ENCODE measurements around the gene CHST12.

GRCh38 chr7:2416063-2416462 lies 12.7 kb downstream of the CHST12 start:
- TF ChIP-seq CTCF (conservative IDR thresholded peaks at IDR 0.05; ENCODE audit: low read depth, low read length) (no peak), RAD21 (IDR thresholded peaks at IDR 0.05; ENCODE audit: low read length) (no peak), SMC3 (IDR thresholded peaks at IDR 0.05; ENCODE audit: low read depth, low read length) (no peak), MAZ (IDR thresholded peaks at IDR 0.05; ENCODE audit: borderline replicate concordance, low read depth, low read length) (no peak), CEBPB (IDR thresholded peaks at IDR 0.05; ENCODE audit: low read depth, low read length) (no peak), MAFK (IDR thresholded peaks at IDR 0.05; ENCODE audit: low read depth, low read length) (no peak), POLR2A (IDR thresholded peaks at IDR 0.05; ENCODE audit: low read depth, low read length) (no peak)

All from IMR-90 (cell line).